ENCODE measurements around the gene ELFN1. TPM values are rescaled to one million over a fixed set of nuclear protein-coding genes. Genes with fewer than 3 reads are reported as not detected.

Gene ELFN1
- total RNA-seq, 1 donor from 2014 or later: 0.71 TPM

DNA sequence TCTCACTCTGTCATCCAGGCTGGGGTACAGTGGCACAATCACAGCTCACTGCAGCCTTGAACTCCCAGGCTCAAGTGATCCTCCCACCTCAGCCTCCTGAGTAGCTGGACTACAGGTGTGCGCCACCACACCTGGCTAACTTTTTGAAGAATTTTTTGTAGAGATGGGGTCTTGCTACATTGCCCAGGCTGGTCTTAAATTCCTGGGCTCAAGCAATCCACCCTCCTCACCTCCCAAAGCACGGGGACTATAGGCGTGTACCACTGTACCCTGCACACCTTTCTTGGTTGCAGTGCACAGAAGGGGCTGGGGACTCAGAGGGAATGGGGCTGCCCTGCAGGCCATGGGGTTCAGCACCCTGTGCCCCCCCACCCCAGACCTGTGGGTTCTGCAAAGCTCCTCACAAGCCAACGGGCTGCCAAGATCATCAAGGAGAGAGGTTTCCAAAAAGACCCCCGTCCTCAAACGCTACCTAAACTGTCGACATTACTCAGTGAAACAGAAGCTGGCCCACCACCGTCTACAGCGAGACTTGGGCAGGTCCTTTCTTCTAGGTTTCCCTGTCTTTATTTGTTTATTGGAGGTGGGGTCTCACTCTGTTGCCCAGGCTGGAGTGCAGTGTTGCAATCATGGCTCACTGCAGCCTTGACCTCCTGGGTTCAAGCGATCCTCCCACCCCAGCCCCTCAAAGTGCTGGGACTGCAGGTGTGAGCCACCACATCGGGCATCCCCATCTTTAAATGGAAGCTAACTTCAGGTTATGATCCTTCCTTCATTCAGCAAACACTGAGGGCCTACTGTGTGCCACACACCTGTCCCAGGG, 26.6 kb upstream of the ELFN1 start:
- H3K27me3 ChIP-seq (ENCODE audit: control insufficient read depth, insufficient read depth, low read length): peaks cover 49% of the 10 kb centered on the region

DNA sequence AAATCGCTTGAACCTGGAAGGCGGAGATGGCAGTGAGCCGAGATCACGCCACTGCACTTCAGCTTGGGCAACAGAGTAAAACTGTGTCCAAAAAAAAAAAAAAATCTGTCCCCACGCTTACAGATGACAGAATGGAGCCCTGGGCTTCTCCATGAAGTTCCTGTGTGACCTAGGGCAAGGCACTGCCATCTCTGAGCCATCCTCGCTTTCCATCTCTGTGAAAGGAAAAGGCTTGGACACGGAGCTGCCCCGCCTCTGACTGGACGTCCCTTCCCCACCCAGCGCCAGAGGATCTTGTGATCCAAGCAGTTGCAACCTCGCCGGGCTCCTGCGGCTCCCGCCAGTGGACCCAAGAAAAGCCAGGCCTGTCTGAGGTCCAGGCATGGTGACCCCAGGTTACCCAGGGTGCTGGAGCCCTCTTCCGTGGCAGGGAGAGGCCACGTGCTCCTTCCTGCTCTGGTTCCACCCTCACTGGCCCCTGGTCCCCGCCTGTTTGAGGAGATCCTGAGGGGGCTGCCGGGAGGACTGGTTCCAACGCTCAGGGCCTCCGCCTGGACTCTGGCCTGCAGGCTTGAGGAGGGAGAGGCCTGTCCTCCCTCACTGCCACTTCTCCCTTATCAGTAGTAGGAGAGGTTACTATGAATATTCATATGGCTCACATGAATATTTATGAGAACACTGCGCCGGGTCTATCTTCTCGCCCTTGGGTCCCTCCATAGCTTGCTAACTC, 25.6 kb upstream of the ELFN1 start:
- DNase-seq (ENCODE audit: low read depth): no peak
- H3K36me3 ChIP-seq (ENCODE audit: control insufficient read depth, insufficient read depth, low read length): no peaks in the 10 kb centered on the region

More for the DNA sequence above, 26.6 kb upstream of the ELFN1 start:
- Histone ChIP-seq H3K36me3 (ENCODE audit: control insufficient read depth, insufficient read depth, low read length) (no peaks in the 10 kb centered on the region), H3K4me3 (ENCODE audit: low read depth, low read length) (no peak overlapping the region)
- TF ChIP-seq, protein P1, sequence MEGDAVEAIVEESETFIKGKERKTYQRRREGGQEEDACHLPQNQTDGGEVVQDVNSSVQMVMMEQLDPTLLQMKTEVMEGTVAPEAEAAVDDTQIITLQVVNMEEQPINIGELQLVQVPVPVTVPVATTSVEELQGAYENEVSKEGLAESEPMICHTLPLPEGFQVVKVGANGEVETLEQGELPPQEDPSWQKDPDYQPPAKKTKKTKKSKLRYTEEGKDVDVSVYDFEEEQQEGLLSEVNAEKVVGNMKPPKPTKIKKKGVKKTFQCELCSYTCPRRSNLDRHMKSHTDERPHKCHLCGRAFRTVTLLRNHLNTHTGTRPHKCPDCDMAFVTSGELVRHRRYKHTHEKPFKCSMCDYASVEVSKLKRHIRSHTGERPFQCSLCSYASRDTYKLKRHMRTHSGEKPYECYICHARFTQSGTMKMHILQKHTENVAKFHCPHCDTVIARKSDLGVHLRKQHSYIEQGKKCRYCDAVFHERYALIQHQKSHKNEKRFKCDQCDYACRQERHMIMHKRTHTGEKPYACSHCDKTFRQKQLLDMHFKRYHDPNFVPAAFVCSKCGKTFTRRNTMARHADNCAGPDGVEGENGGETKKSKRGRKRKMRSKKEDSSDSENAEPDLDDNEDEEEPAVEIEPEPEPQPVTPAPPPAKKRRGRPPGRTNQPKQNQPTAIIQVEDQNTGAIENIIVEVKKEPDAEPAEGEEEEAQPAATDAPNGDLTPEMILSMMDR (IDR thresholded peaks at IDR 0.05; ENCODE audit: insufficient read depth, low read length, poor library complexity, severe bottlenecking): no peak
- no peak for DNase-seq (ENCODE audit: low read depth)

DNA sequence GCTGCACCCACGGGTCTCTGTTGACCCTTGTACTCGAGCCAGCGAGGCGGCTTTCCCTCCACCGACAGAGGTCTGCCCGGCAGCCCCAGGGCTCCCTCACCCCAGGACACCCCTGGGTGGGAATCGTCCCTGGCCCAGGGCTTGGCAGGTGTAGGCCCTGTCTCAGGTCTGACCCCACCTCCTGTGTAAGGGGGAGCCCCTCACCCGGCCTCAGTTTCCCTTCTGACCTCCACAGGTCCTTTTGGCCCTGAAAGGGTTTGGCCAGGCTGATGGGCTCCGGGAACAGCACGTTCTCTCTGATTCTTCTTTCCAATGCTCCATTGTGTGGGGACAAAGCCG, 25.0 kb upstream of the ELFN1 start:
- H3K27me3 ChIP-seq (ENCODE audit: control insufficient read depth, insufficient read depth, low read length): peaks cover 52% of the 10 kb centered on the region
- TF ChIP-seq, protein P1 (IDR thresholded peaks at IDR 0.05; ENCODE audit: insufficient read depth, low read length, poor library complexity, severe bottlenecking): no peak

More for the DNA sequence above, 25.6 kb upstream of the ELFN1 start:
- TF ChIP-seq, protein P1 (IDR thresholded peaks at IDR 0.05; ENCODE audit: insufficient read depth, low read length, poor library complexity, severe bottlenecking): no peak
- H3K27me3 ChIP-seq (ENCODE audit: control insufficient read depth, insufficient read depth, low read length): peaks cover 52% of the 10 kb centered on the region
- H3K4me3 ChIP-seq (ENCODE audit: low read depth, low read length): no peak overlapping the region

DNA sequence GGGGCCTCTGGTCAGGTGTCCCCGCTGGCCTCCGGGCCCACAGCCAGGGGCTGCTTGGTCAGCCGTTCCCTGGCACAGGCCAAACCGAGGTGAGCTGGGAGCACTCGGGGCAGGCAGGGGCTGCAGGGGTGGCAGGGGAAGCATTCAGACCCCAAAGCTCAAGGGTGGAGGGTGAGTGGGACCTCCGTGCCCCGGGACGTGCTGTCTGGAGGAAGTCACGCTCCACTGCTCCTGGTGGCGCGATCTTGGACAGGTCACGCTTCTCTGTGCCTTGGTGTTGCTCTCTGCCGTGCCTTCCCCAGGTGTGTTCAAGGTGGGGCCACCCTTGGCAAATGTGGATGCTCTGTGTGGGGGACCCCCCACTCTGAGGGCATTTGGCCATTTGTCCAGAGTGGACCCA, 24.6 kb upstream of the ELFN1 start:
- DNase-seq (ENCODE audit: low read depth): no peak
- Histone ChIP-seq H3K36me3 (ENCODE audit: control insufficient read depth, insufficient read depth, low read length) (no peaks in the 10 kb centered on the region), H3K4me3 (ENCODE audit: low read depth, low read length) (no peak overlapping the region), H3K27me3 (ENCODE audit: control insufficient read depth, insufficient read depth, low read length) (peaks cover 52% of the 10 kb centered on the region)
- TF ChIP-seq, protein P1 (IDR thresholded peaks at IDR 0.05; ENCODE audit: insufficient read depth, low read length, poor library complexity, severe bottlenecking): no peak

More for the DNA sequence above, 25.0 kb upstream of the ELFN1 start:
- Histone ChIP-seq H3K4me3 (ENCODE audit: low read depth, low read length) (no peak overlapping the region), H3K36me3 (ENCODE audit: control insufficient read depth, insufficient read depth, low read length) (no peaks in the 10 kb centered on the region)
- no peak for DNase-seq (ENCODE audit: low read depth)

DNA sequence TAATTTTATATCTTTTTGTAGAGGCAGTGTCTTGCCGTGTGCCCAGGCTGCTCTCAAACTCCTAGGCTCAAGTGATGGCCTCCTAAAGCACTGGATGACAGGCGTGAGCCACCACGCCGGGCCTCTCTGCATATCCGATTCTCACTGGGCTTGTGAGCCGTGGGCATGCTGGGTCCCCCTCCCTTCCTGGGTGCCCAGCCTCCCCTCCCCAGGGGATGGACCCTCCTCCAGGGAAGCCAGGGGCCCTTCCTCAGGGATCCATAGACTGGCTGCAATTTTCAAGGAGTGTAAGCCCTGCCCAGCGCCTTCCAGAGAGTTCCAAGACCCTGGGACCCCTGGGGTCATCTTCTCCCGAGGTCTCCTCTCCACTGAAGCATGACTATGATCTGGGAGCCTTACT, 23.7 kb upstream of the ELFN1 start:
- Histone ChIP-seq H3K27me3 (ENCODE audit: control insufficient read depth, insufficient read depth, low read length) (peaks cover 49% of the 10 kb centered on the region), H3K4me3 (ENCODE audit: low read depth, low read length) (no peak overlapping the region), H3K36me3 (ENCODE audit: control insufficient read depth, insufficient read depth, low read length) (no peaks in the 10 kb centered on the region)
- TF ChIP-seq, protein P1 (IDR thresholded peaks at IDR 0.05; ENCODE audit: insufficient read depth, low read length, poor library complexity, severe bottlenecking): no peak
- no peak for DNase-seq (ENCODE audit: low read depth)
